HCT116 (cell line): ENCODE results near the gene MEF2D. TPM values are rescaled to one million over a fixed set of nuclear protein-coding genes. Genes with fewer than 3 reads are reported as not detected.
A peak's percentile ranks its signal among the peaks of the same experiment; 100 is the strongest.

Experiments
- ATAC-seq: fragments of 200-7000 bp; cut with Tn5 transposase; 2 replicates; pipeline ENCODE4 v1.9.1; 2020; ENCODE audit warnings: mild to moderate bottlenecking, moderate library complexity
- BruUV-seq: library from RNA; stranded (reverse); fragments of 400-500 nt; replicated peaks from 2 replicates; lab custom pipeline; 2021; lab: Mats Ljungman, UMichigan
- CTCF ChIA-PET: fragments of 300-600 bp; sonication (Branson Sonifier 250); formaldehyde crosslinking; loops from one replicate; lab custom pipeline; 2021; ENCODE audit warnings: antibody characterized with exemption; lab: Charles Lee
- POLR2A ChIA-PET: fragments of 300-600, 350-600 bp; sonication (Branson Sonifier 250); formaldehyde crosslinking; loops from one replicate; lab custom pipeline; 2021; ENCODE audit warnings: antibody characterized with exemption; lab: Charles Lee
- RAD21 ChIA-PET, 2 experiments: fragments of 300-600 bp; sonication (Branson Sonifier 250); formaldehyde crosslinking; loops; one replicate each; lab custom pipeline; 2023; ENCODE audit warnings: low total read pairs in 2 of 2; ENCODE audit not compliant: uncharacterized antibody in 2 of 2, unreplicated experiment in 2 of 2, low non-redundant PET in 1 of 2; lab: Charles Lee
- DNase-seq: peaks from one replicate; pipeline ENCODE4 v3.0.0-alpha.2; 2010; ENCODE audit warnings: low read depth, low spot score
- H2AFZ ChIP-seq: fragments of 200-600 bp; shearing (Covaris generic), sonication (generic); 2 replicates; pipeline ENCODE4 v1.6.1; 2017; ENCODE audit warnings: low read depth, mixed run types, mixed read lengths, antibody characterized with exemption, low read length; ENCODE audit not compliant: poor library complexity, severe bottlenecking
- H3K27ac ChIP-seq: 2 replicates; pipeline ENCODE4 v1.5.1; 2012; ENCODE audit warnings: low read depth, low read length
- H3K27me3 ChIP-seq: fragments of 200-600 bp; sonication (generic); 2 replicates; pipeline ENCODE4 v1.6.1; 2016; ENCODE audit warnings: mixed run types, low read length, mixed read lengths; ENCODE audit not compliant: insufficient read depth
- H3K36me3 ChIP-seq, 2 experiments: fragments of 200-500 bp in 1 of 2; fragments of 200-600 bp in 1 of 2; sonication (Bioruptor generic) in 1 of 2; sonication (generic) in 1 of 2; 2 replicates each; pipeline versions ENCODE4 v1.5.1 to v1.6.1; 2014 to 2016; ENCODE audit warnings: low read length in 2 of 2, inconsistent platforms in 1 of 2, mixed read lengths in 1 of 2, mixed run types in 1 of 2; ENCODE audit not compliant: insufficient read depth in 2 of 2, control insufficient read depth in 1 of 2
- H3K4me1 ChIP-seq, 2 experiments: fragments of 200-600 bp in 1 of 2; sonication (generic) in 1 of 2; 2 replicates each; pipeline versions ENCODE4 v1.5.1 to v1.6.1; 2012 to 2017; ENCODE audit warnings: low read length in 2 of 2, inconsistent platforms in 1 of 2, mild to moderate bottlenecking in 1 of 2, mixed read lengths in 1 of 2, mixed run types in 1 of 2, moderate library complexity in 1 of 2; ENCODE audit not compliant: insufficient read depth in 2 of 2, control insufficient read depth in 1 of 2
- H3K4me2 ChIP-seq: fragments of 200-600 bp; sonication (generic); 2 replicates; pipeline ENCODE4 v1.6.1; 2017; ENCODE audit warnings: mixed run types, low read length, mixed read lengths
- H3K4me3 ChIP-seq, 2 experiments: fragments of 200-600 bp in 1 of 2; sonication (generic) in 1 of 2; replicated peaks in 1 of 2; 2 replicates each; pipeline ENCODE4 v1.5.1; 2011 to 2016; ENCODE audit warnings: low read length in 2 of 2, control low read depth in 1 of 2, low read depth in 1 of 2, mild to moderate bottlenecking in 1 of 2, mixed read lengths in 1 of 2, mixed run types in 1 of 2
- H3K79me2 ChIP-seq: fragments of 200-600 bp; sonication (generic); 2 replicates; pipeline ENCODE4 v1.6.1; 2017; ENCODE audit warnings: mild to moderate bottlenecking, mixed run types, low read length, moderate library complexity, mixed read lengths; ENCODE audit not compliant: insufficient read depth
- H3K9ac ChIP-seq: fragments of 200-600 bp; sonication (generic); 2 replicates; pipeline ENCODE4 v1.6.1; 2016; ENCODE audit warnings: low read length, mixed read lengths
- H3K9me2 ChIP-seq: fragments of 200-600 bp; sonication (generic), shearing (Covaris generic); 2 replicates; pipeline ENCODE4 v1.6.1; 2017; ENCODE audit warnings: mixed run types, mild to moderate bottlenecking, moderate library complexity; ENCODE audit not compliant: insufficient read depth
- H3K9me3 ChIP-seq, 2 experiments: fragments of 200-500 bp in 1 of 2; fragments of 200-600 bp in 1 of 2; sonication (Bioruptor generic) in 1 of 2; sonication (generic) in 1 of 2; 2 replicates each; pipeline ENCODE4 v1.6.1; 2014 to 2017; ENCODE audit warnings: low read length in 2 of 2, mixed read lengths in 2 of 2, inconsistent platforms in 1 of 2, low read depth in 1 of 2, mild to moderate bottlenecking in 1 of 2, mixed run types in 1 of 2, moderate library complexity in 1 of 2; ENCODE audit not compliant: control insufficient read depth in 1 of 2, insufficient read depth in 1 of 2
- H4K20me1 ChIP-seq: fragments of 200-600 bp; sonication (generic), shearing (Covaris generic); 2 replicates; pipeline ENCODE4 v1.6.1; 2017; ENCODE audit warnings: mixed run types, mild to moderate bottlenecking, moderate library complexity; ENCODE audit not compliant: insufficient read depth
- CEBPB ChIP-seq: IDR thresholded peaks from 2 replicates; pipeline ENCODE4 v1.6.1; 2012; ENCODE audit warnings: low read depth
- ELF1 ChIP-seq: IDR thresholded peaks from 2 replicates; pipeline ENCODE4 v1.6.1; 2012; ENCODE audit warnings: low read depth, borderline replicate concordance
- RAD21 ChIP-seq: IDR thresholded peaks from 2 replicates; pipeline ENCODE4 v1.6.1; 2012; ENCODE audit warnings: low read depth, mild to moderate bottlenecking
- REST ChIP-seq: IDR thresholded peaks from 2 replicates; pipeline ENCODE4 v1.6.1; 2012; ENCODE audit warnings: low read depth
- SP1 ChIP-seq: IDR thresholded peaks from 2 replicates; pipeline ENCODE4 v1.6.1; 2012; ENCODE audit warnings: low read depth
- YY1 ChIP-seq: IDR thresholded peaks from 2 replicates; pipeline ENCODE4 v1.6.1; 2011; ENCODE audit warnings: low read length, low read depth, moderate library complexity, mild to moderate bottlenecking; ENCODE audit not compliant: insufficient replicate concordance; ENCODE audit errors: extremely low read depth
- intact Hi-C: fragments of 100-400 bp; cut with micrococcal nuclease; formaldehyde crosslinking; loops from 2 replicates; pipeline ENCODE4 v1.10.0; 2022
- microRNA counts: library from miRNA; unstranded; fragments of <30 nt; microRNA quantifications from one replicate; lab custom pipeline; 2015
- microRNA-seq: library from miRNA; unstranded; fragments of <30 nt; microRNA quantifications from one replicate; pipeline ENCODE4, GENCODE V29; 2016; ENCODE audit warnings: borderline number of aligned reads
- total RNA-seq: library from RNA; stranded (reverse); gene quantifications from one replicate; pipeline ENCODE4 v1.2.1, GENCODE V29; 2021; ENCODE audit not compliant: unreplicated experiment
- TF ChIP-seq, protein P1 (sequence below), 3 experiments: fragments of 200-600 bp in 1 of 3; sonication (generic) in 1 of 3; IDR thresholded peaks in 2 of 3; conservative IDR thresholded peaks in 1 of 3; 2 replicates each; pipeline ENCODE4 v1.5.1; 2012 to 2017; ENCODE audit warnings: low read depth in 2 of 3, low read length in 2 of 3, antibody characterized with exemption in 1 of 3, borderline replicate concordance in 1 of 3, control low read depth in 1 of 3, mild to moderate bottlenecking in 1 of 3, mixed read lengths in 1 of 3, mixed run types in 1 of 3, moderate library complexity in 1 of 3; ENCODE audit not compliant: insufficient read depth in 1 of 3

The MEF2D gene
- total RNA-seq, 1 experiment from 2014 or later, result 44.2 TPM

- TF ChIP-seq CEBPB (no peak), SP1 (no peak), ELF1 (no peak), RAD21 (no peak)
- TF ChIP-seq, protein P1, sequence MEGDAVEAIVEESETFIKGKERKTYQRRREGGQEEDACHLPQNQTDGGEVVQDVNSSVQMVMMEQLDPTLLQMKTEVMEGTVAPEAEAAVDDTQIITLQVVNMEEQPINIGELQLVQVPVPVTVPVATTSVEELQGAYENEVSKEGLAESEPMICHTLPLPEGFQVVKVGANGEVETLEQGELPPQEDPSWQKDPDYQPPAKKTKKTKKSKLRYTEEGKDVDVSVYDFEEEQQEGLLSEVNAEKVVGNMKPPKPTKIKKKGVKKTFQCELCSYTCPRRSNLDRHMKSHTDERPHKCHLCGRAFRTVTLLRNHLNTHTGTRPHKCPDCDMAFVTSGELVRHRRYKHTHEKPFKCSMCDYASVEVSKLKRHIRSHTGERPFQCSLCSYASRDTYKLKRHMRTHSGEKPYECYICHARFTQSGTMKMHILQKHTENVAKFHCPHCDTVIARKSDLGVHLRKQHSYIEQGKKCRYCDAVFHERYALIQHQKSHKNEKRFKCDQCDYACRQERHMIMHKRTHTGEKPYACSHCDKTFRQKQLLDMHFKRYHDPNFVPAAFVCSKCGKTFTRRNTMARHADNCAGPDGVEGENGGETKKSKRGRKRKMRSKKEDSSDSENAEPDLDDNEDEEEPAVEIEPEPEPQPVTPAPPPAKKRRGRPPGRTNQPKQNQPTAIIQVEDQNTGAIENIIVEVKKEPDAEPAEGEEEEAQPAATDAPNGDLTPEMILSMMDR (IDR thresholded peaks at IDR 0.05 in 2 of 3, conservative IDR thresholded peaks at IDR 0.05 in 1 of 3; ENCODE audit: borderline replicate concordance in 1 of 3, insufficient read depth in 1 of 3, low read depth in 2 of 3, low read length in 2 of 3), result no peak
- TF ChIP-seq, all 23 proteins: peak for 0
Measured at GRCh38 chr1:156416993-156417392, 83.6 kb downstream of the MEF2D start (continued).

DNA sequence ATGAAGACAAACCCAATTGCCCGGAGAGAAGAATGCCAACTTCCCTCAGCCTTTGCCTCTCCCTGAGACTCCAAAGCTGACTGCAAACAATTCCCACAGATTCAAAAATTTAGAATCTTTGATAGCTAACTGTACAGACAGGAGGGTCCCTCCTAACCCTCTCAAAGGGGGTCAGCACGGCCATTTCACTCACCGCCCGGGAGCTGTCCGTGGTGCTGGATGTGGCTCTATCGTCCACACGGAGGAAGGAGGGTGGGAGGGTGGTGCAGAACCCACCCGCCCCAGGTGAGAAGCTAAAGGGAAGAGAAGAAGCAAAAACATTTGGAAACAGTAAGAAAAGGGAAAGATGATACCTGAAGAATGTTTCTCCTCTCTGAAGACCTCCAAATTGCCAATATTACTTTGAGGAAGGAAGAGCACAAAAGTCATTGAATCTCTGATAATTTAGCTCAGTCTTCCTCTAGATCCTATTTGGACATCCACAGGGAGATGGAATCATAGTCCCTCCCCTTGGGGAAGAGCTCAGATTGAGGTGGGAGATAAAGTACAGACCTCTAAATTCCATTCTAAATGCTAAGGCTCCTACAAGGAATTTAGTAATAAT is 86.0 kb downstream of the MEF2D start:
- no peak for TF ChIP-seq YY1
- TF ChIP-seq REST, result peak; percentile 85
- no peak for DNase-seq

More for the DNA sequence above, 86.0 kb downstream of the MEF2D start:
- H3K79me2 ChIP-seq, result peaks cover 41% of the 10 kb centered on the region
- H3K36me3 ChIP-seq, result peaks cover 0 to 18% of the 10 kb centered on the region in 2 experiments; a peak in 1 of 4 replicates
- H3K4me3 ChIP-seq, result no peak overlapping the region
- no peak overlapping the region for H3K27ac ChIP-seq
- no peaks in the 10 kb centered on the region for H3K9me2 ChIP-seq
- no peak overlapping the region for H3K4me2 ChIP-seq
- no peaks in the 10 kb centered on the region for H3K27me3 ChIP-seq
- intact Hi-C loops, result no loop called here
- ATAC-seq, result no peak
- BruUV-seq, result no TSS peak
- H4K20me1 ChIP-seq, result no peaks in the 10 kb centered on the region
- peaks cover 0 to 17% of the 10 kb centered on the region in 2 experiments; a peak in 2 of 4 replicates for H3K4me1 ChIP-seq
- H3K9me3 ChIP-seq, result no peaks in the 10 kb centered on the region
- H3K9ac ChIP-seq, result no peak overlapping the region
- ChIA-PET RAD21 (no interaction called here), CTCF (no interaction called here), POLR2A (no interaction called here)
- no peak overlapping the region for H2AFZ ChIP-seq

MicroRNAs within 50 kb of the gene (microRNA counts, 767-probe panel; counts per million panel counts)
- 21,030 counts per million, percentile 44 among the panel's probes with 10 or more counts for microRNA hsa-miR-9-5p (lab: Ali Mortazavi, UCI)

Small RNA genes lying within 50 kb of the gene (microRNA-seq; reads per million reads assigned to microRNA genes)
- gene MIR9-1, result not detected

Other genes with a start within 250 kb of the MEF2D start
- gene SMG5, start 217.9 kb downstream of the MEF2D start, total RNA-seq, result 75.2 TPM
- gene TMEM79, start 216.4 kb downstream of the MEF2D start, total RNA-seq, result 6.3 TPM
- 27.8 TPM for gene GLMP, start 205.1 kb downstream of the MEF2D start, total RNA-seq
- gene VHLL, start 201.5 kb downstream of the MEF2D start, total RNA-seq, result not detected
- 619 TPM for gene CCT3, start 162.5 kb downstream of the MEF2D start, total RNA-seq
- gene TSACC, start 162.2 kb downstream of the MEF2D start, total RNA-seq, result 1.0 TPM
- gene RHBG, start 131.6 kb downstream of the MEF2D start, total RNA-seq, result 5.7 TPM
- 38.8 TPM for gene IQGAP3, start 71.8 kb upstream of the MEF2D start, total RNA-seq
- gene TTC24, start 78.9 kb upstream of the MEF2D start, total RNA-seq, result not detected
- gene NAXE, start 91.0 kb upstream of the MEF2D start, total RNA-seq, result 139 TPM
- gene GPATCH4, start 100.7 kb upstream of the MEF2D start, total RNA-seq, result 39.4 TPM
- gene HAPLN2, start 118.6 kb upstream of the MEF2D start, total RNA-seq, result 0.54 TPM
- gene BCAN, start 141.3 kb upstream of the MEF2D start, total RNA-seq, result not detected
- 8.4 TPM for gene NES, start 176.6 kb upstream of the MEF2D start, total RNA-seq
- gene CRABP2, start 204.8 kb upstream of the MEF2D start, total RNA-seq, result 209 TPM
- gene METTL25B, start 227.7 kb upstream of the MEF2D start, total RNA-seq, result 36.5 TPM
- gene ISG20L2, start 228.0 kb upstream of the MEF2D start, total RNA-seq, result 41.7 TPM
- 111 TPM for gene MRPL24, start 240.3 kb upstream of the MEF2D start, total RNA-seq